ENCODE measurements around the gene OSBPL6. TPM values are rescaled to one million over a fixed set of nuclear protein-coding genes. Genes with fewer than 3 reads are reported as not detected.

The OSBPL6 gene
- total RNA-seq, 1 experiment from 2014 or later, result 11.6 TPM

DNA sequence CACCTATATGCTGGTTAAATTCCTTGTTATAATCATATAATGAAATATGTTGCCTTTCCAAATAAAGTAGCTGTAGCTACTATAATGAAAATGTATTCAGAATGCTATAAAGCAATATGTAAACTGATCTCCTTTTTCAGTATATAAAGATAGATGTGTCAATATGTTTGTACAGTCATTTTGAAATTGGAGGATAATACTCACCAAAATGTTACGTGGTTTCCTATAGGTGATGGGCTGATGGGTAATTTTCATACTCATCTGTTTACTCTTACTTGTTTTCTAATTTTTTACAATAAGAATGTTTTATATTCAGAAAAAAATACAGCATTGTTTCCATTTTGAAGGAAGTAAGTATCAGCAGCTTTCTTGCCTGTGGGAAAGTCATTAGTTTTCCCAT lies 186.5 kb downstream of the OSBPL6 start:
- no peak overlapping the region for H3K27ac ChIP-seq (ENCODE audit: low read depth, low read length)
- RAD21 ChIA-PET (ENCODE audit: low non-redundant PET in 1 of 2, low total read pairs in 2 of 2, uncharacterized antibody in 2 of 2, unreplicated experiment in 2 of 2), result no interaction called here
- H3K9me3 ChIP-seq (ENCODE audit: control insufficient read depth in 1 of 2, insufficient read depth in 1 of 2, low read depth in 1 of 2, low read length in 2 of 2), result no peaks in the 10 kb centered on the region
- no peaks in the 10 kb centered on the region for H3K79me2 ChIP-seq (ENCODE audit: insufficient read depth, low read length)
- ATAC-seq (no peak), DNase-seq (ENCODE audit: low read depth, low spot score) (no peak)
- POLR2A ChIA-PET, result no interaction called here
- H4K20me1 ChIP-seq (ENCODE audit: insufficient read depth), result no peaks in the 10 kb centered on the region
- H3K36me3 ChIP-seq (ENCODE audit: control insufficient read depth in 1 of 2, insufficient read depth in 2 of 2, low read length in 2 of 2), result no peaks in the 10 kb centered on the region
- CTCF ChIA-PET, result no interaction called here
- BruUV-seq (replicated peaks), result no TSS peak
- H3K4me3 ChIP-seq (replicated peaks in 1 of 2; ENCODE audit: low read depth in 1 of 2, low read length in 2 of 2), result no peak overlapping the region
- H3K9ac ChIP-seq (ENCODE audit: low read length), result no peak overlapping the region
- no peaks in the 10 kb centered on the region for H3K27me3 ChIP-seq (ENCODE audit: insufficient read depth, low read length)
- no peak overlapping the region for H3K4me2 ChIP-seq (ENCODE audit: low read length)
- no peaks in the 10 kb centered on the region for H3K4me1 ChIP-seq (ENCODE audit: control insufficient read depth in 1 of 2, insufficient read depth in 2 of 2, low read length in 2 of 2)
- H2AFZ ChIP-seq (ENCODE audit: low read depth, low read length, poor library complexity, severe bottlenecking), result no peak overlapping the region
- TF ChIP-seq ELF1 (IDR thresholded peaks at IDR 0.05; ENCODE audit: borderline replicate concordance, low read depth), result no peak
- no peak for TF ChIP-seq SRF (IDR thresholded peaks at IDR 0.05; ENCODE audit: low read depth)
- intact Hi-C loops (cut with micrococcal nuclease), result no loop called here
- no peaks in the 10 kb centered on the region for H3K9me2 ChIP-seq (ENCODE audit: insufficient read depth)

- TF ChIP-seq CTCF (IDR thresholded peaks at IDR 0.05 in 2 of 3, conservative IDR thresholded peaks at IDR 0.05 in 1 of 3; ENCODE audit: borderline replicate concordance in 1 of 3, insufficient read depth in 1 of 3, low read depth in 2 of 3, low read length in 2 of 3) (no peak), POLR2A (IDR thresholded peaks at IDR 0.05; ENCODE audit: borderline replicate concordance, extremely low read depth, insufficient read depth, insufficient read length) (no peak), SRF (IDR thresholded peaks at IDR 0.05; ENCODE audit: low read depth) (no peak), JUND (IDR thresholded peaks at IDR 0.05) (no peak), ZNF274 (IDR thresholded peaks at IDR 0.05; ENCODE audit: low read depth, low read length) (no peak), POLR2AphosphoS5 (IDR thresholded peaks at IDR 0.05; ENCODE audit: low read depth, low read length) (no peak), EZH2phosphoT487 (IDR thresholded peaks at IDR 0.05; ENCODE audit: borderline replicate concordance) (no peak), TCF7L2 (IDR thresholded peaks at IDR 0.05; ENCODE audit: borderline replicate concordance, extremely low read depth, insufficient read depth, insufficient read length) (no peak), RAD21 (IDR thresholded peaks at IDR 0.05; ENCODE audit: low read depth) (no peak), CEBPB (IDR thresholded peaks at IDR 0.05; ENCODE audit: low read depth) (no peak), YY1 (IDR thresholded peaks at IDR 0.05; ENCODE audit: extremely low read depth, insufficient replicate concordance, low read depth, low read length) (no peak)
- TF ChIP-seq, protein P1, sequence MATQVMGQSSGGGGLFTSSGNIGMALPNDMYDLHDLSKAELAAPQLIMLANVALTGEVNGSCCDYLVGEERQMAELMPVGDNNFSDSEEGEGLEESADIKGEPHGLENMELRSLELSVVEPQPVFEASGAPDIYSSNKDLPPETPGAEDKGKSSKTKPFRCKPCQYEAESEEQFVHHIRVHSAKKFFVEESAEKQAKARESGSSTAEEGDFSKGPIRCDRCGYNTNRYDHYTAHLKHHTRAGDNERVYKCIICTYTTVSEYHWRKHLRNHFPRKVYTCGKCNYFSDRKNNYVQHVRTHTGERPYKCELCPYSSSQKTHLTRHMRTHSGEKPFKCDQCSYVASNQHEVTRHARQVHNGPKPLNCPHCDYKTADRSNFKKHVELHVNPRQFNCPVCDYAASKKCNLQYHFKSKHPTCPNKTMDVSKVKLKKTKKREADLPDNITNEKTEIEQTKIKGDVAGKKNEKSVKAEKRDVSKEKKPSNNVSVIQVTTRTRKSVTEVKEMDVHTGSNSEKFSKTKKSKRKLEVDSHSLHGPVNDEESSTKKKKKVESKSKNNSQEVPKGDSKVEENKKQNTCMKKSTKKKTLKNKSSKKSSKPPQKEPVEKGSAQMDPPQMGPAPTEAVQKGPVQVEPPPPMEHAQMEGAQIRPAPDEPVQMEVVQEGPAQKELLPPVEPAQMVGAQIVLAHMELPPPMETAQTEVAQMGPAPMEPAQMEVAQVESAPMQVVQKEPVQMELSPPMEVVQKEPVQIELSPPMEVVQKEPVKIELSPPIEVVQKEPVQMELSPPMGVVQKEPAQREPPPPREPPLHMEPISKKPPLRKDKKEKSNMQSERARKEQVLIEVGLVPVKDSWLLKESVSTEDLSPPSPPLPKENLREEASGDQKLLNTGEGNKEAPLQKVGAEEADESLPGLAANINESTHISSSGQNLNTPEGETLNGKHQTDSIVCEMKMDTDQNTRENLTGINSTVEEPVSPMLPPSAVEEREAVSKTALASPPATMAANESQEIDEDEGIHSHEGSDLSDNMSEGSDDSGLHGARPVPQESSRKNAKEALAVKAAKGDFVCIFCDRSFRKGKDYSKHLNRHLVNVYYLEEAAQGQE (IDR thresholded peaks at IDR 0.05; ENCODE audit: low read depth), result no peak
- TF ChIP-seq, protein P2, sequence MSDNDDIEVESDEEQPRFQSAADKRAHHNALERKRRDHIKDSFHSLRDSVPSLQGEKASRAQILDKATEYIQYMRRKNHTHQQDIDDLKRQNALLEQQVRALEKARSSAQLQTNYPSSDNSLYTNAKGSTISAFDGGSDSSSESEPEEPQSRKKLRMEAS (IDR thresholded peaks at IDR 0.05), result no peak
- TF ChIP-seq, protein P3, sequence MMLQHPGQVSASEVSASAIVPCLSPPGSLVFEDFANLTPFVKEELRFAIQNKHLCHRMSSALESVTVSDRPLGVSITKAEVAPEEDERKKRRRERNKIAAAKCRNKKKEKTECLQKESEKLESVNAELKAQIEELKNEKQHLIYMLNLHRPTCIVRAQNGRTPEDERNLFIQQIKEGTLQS (IDR thresholded peaks at IDR 0.05), result no peak
- BruUV-seq (replicated peaks), result no TSS peak
- RAD21 ChIA-PET (ENCODE audit: low non-redundant PET in 1 of 2, low total read pairs in 2 of 2, uncharacterized antibody in 2 of 2, unreplicated experiment in 2 of 2), result no interaction called here
Measured at GRCh38 chr2:178383718-178384117, 189.4 kb downstream of the OSBPL6 start.

More at GRCh38 chr2:178383718-178384117, 189.4 kb downstream of the OSBPL6 start:
- H4K20me1 ChIP-seq (ENCODE audit: insufficient read depth), result no peaks in the 10 kb centered on the region
- no peaks in the 10 kb centered on the region for H3K27me3 ChIP-seq (ENCODE audit: insufficient read depth, low read length)
- H3K4me2 ChIP-seq (ENCODE audit: low read length), result no peak overlapping the region
- no peak overlapping the region for H3K4me3 ChIP-seq (replicated peaks in 1 of 2; ENCODE audit: low read depth in 1 of 2, low read length in 2 of 2)
- H3K4me1 ChIP-seq (ENCODE audit: control insufficient read depth in 1 of 2, insufficient read depth in 2 of 2, low read length in 2 of 2), result no peaks in the 10 kb centered on the region
- no peak overlapping the region for H3K27ac ChIP-seq (ENCODE audit: low read depth, low read length)
- H2AFZ ChIP-seq (ENCODE audit: low read depth, low read length, poor library complexity, severe bottlenecking), result no peak overlapping the region
- H3K9ac ChIP-seq (ENCODE audit: low read length), result no peak overlapping the region
- CTCF ChIA-PET, result no interaction called here
- H3K9me3 ChIP-seq (ENCODE audit: control insufficient read depth in 1 of 2, insufficient read depth in 1 of 2, low read depth in 1 of 2, low read length in 2 of 2), result no peaks in the 10 kb centered on the region
- H3K79me2 ChIP-seq (ENCODE audit: insufficient read depth, low read length), result no peaks in the 10 kb centered on the region
- H3K36me3 ChIP-seq (ENCODE audit: control insufficient read depth in 1 of 2, insufficient read depth in 2 of 2, low read length in 2 of 2), result no peaks in the 10 kb centered on the region
- POLR2A ChIA-PET, result no interaction called here
- H3K9me2 ChIP-seq (ENCODE audit: insufficient read depth), result no peaks in the 10 kb centered on the region
- no peak for DNase-seq (ENCODE audit: low read depth, low spot score)
- intact Hi-C loops (cut with micrococcal nuclease), result no loop called here
- no peak for ATAC-seq

Measured in HCT116 (cell line).